ENCODE measurements around the gene JAGN1. TPM values are rescaled to one million over a fixed set of nuclear protein-coding genes. Genes with fewer than 3 reads are reported as not detected.

The JAGN1 gene
- total and polyA plus RNA-seq, 9 of the 15 experiments (the other 6 are each of a cell fraction or from before 2014, with no cell fraction given) = 31.6 to 77.8 (median 40.3) TPM

- TF ChIP-seq E2F1 (CRISPR knock-in tag; IDR thresholded peaks at IDR 0.05) (peak; percentile 88), NR2C2 (CRISPR knock-in tag; IDR thresholded peaks at IDR 0.05) (peak; percentile 77; the same call in 1 of the 2 replicates), NR2C2 (tag; IDR thresholded peaks at IDR 0.05) (peak; percentile 82), FOXA3 (CRISPR knock-in tag; conservative IDR thresholded peaks at IDR 0.05 in 1 of 2, IDR thresholded peaks at IDR 0.05 in 1 of 2) (peak in 1 of 2 experiments; percentile 30; a peak in 1 of 4 replicates), ZBTB17 (CRISPR knock-in tag; IDR thresholded peaks at IDR 0.05) (peak; percentile 60), ARID3A (IDR thresholded peaks at IDR 0.05; ENCODE audit: borderline replicate concordance, low read depth, low read length) (peak; percentile 33; the same call in 1 of the 2 replicates), ZNF143 (CRISPR knock-in tag; IDR thresholded peaks at IDR 0.05) (no peak; the same call in 1 of the 2 replicates), CHD2 (IDR thresholded peaks at IDR 0.05; ENCODE audit: low read depth, low read length) (no peak), KLF6 (CRISPR knock-in tag; IDR thresholded peaks at IDR 0.05; ENCODE audit: borderline replicate concordance) (no peak), TCF7 (IDR thresholded peaks at IDR 0.05; ENCODE audit: borderline replicate concordance) (no peak), RCOR1 (IDR thresholded peaks at IDR 0.05; ENCODE audit: borderline replicate concordance in 1 of 2, low read depth in 2 of 2, low read length in 2 of 2) (0 out of 4 replicates have a peak, but pooled peaks of 1 of the 2 experiments have one; percentile 12), NCOA1 (IDR thresholded peaks at IDR 0.05; ENCODE audit: low read depth) (peak; percentile 33; the same call in 1 of the 2 replicates), MNT (conservative IDR thresholded peaks at IDR 0.05) (peak; percentile 45 to 86; a peak in 2 of 4 replicates), NKRF (IDR thresholded peaks at IDR 0.05; ENCODE audit: borderline replicate concordance) (peak; percentile 76; the same call in 1 of the 2 replicates), CEBPZ (IDR thresholded peaks at IDR 0.05; ENCODE audit: borderline replicate concordance, low read depth, low read length) (no peak), C11orf30 (IDR thresholded peaks at IDR 0.05; ENCODE audit: low read depth) (peak; percentile 80)
Measured at GRCh38 chr3:9890249-9891071, at the start of gene JAGN1 (continued).

Measured in K562 (cell line).